ENCODE measurements around the gene OR10K1. TPM values are rescaled to one million over a fixed set of nuclear protein-coding genes. Genes with fewer than 3 reads are reported as not detected.

The OR10K1 gene
- total RNA-seq, 3 donors from 2014 or later = not detected

GRCh38 chr1:158509471-158510156 is 48.0 kb downstream of the OR10K1 start:
- no peaks in the 10 kb centered on the region for H3K27me3 ChIP-seq
- no peak overlapping the region for H3K27ac ChIP-seq
- H3K4me3 ChIP-seq = no peak overlapping the region
- H3K9me3 ChIP-seq = peaks cover 0 to 13% of the 10 kb centered on the region in 2 donors
- H3K36me3 ChIP-seq = no peaks in the 10 kb centered on the region
- no peaks in the 10 kb centered on the region for H3K4me1 ChIP-seq
- intact Hi-C loops (cut with DNase I; ENCODE audit: low total_unique reads) = no loop called here
- TF ChIP-seq CTCF (IDR thresholded peaks at IDR 0.05) (no peak), POLR2A (IDR thresholded peaks at IDR 0.05) (no peak), POLR2AphosphoS5 (IDR thresholded peaks at IDR 0.05) (no peak)
- no peak for DNase-seq (ENCODE audit: low spot score in 2 of 2)

GRCh38 chr1:158516966-158517365 is 55.3 kb downstream of the OR10K1 start:
- DNase-seq (ENCODE audit: low spot score in 2 of 2) = no peak
- no peaks in the 10 kb centered on the region for H3K27me3 ChIP-seq
- no peaks in the 10 kb centered on the region for H3K36me3 ChIP-seq
- H3K27ac ChIP-seq = no peak overlapping the region
- H3K9me3 ChIP-seq = peaks cover 0 to 8% of the 10 kb centered on the region in 2 donors
- no peak for TF ChIP-seq CTCF (IDR thresholded peaks at IDR 0.05)
- TF ChIP-seq POLR2A (IDR thresholded peaks at IDR 0.05) = no peak
- no peak for TF ChIP-seq POLR2AphosphoS5 (IDR thresholded peaks at IDR 0.05)
- no peaks in the 10 kb centered on the region for H3K4me1 ChIP-seq
- intact Hi-C loops (cut with DNase I; ENCODE audit: low total_unique reads) = no loop called here
- no peak overlapping the region for H3K4me3 ChIP-seq

Other genes starting within 250 kb of the OR10K1 start
- not detected for gene CD1A, start 207.4 kb upstream of the OR10K1 start, total RNA-seq
- gene CD1C, start 171.9 kb upstream of the OR10K1 start, total RNA-seq = 1 to 10 TPM in 2 of 3 donors, under 1 TPM in 1; 0.66 to 2.5 (median 2.1) TPM
- gene CD1B, start 130.3 kb upstream of the OR10K1 start, total RNA-seq = not detected
- 1 to 10 TPM in 1 of 3 donors, under 1 TPM in 1, not detected in 1; 0.64 to 1.2 TPM for gene CD1E, start 107.9 kb upstream of the OR10K1 start, total RNA-seq
- gene OR10T2, start 62.4 kb upstream of the OR10K1 start, total RNA-seq = not detected
- gene OR10K2, start 35.6 kb upstream of the OR10K1 start, total RNA-seq = not detected
- gene OR10R2, start 10.4 kb downstream of the OR10K1 start, total RNA-seq = not detected
- gene OR6Y1, start 92.6 kb downstream of the OR10K1 start, total RNA-seq = not detected
- not detected for gene OR6P1, start 108.7 kb downstream of the OR10K1 start, total RNA-seq
- gene OR10X1, start 118.1 kb downstream of the OR10K1 start, total RNA-seq = not detected
- gene OR10Z1, start 143.4 kb downstream of the OR10K1 start, total RNA-seq = not detected
- under 1 TPM; under 0.01 to 0.33 (median 0.15) TPM for gene SPTA1, start 224.9 kb downstream of the OR10K1 start, total RNA-seq
- gene OR6K2, start 238.8 kb downstream of the OR10K1 start, total RNA-seq = not detected

Data from breast epithelium (tissue), 4 donors.